ENCODE results near the gene ICAM2.
A peak's percentile ranks its signal among the peaks of the same experiment; 100 is the strongest.

DNA sequence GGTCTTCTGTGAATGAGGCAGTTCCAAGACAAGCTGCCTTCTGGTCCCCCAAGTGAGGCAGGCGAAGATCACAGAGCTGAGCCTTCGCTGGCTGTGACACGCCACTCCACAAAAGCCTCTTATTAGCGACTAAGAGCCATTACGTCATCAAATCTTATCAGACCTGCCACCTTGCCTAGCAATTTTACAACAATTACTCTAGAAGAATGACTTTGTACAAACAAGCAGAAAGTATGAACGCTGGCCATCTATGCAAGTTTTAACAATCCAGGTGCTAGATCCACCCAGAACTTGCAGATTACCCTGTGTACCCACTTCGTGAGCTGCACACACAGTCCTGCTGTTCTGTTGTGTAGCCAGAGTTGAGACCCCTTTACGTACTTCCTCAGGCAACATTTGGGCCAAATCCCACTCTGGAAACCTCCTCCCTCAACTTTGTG lies 3.8 kb upstream of the ICAM2 start:
- TF ChIP-seq CTCF (IDR thresholded peaks at IDR 0.05) (no peak), POLR2A (IDR thresholded peaks at IDR 0.05) (no peak), POLR2AphosphoS5 (IDR thresholded peaks at IDR 0.05) (no peak), EP300 (IDR thresholded peaks at IDR 0.05) (peak in 1 of 4 donors; percentile 22)
